GM18951 (cell line): ENCODE results near the gene RASA1.
"Not testable (repeated sequence)": the region's sequence is repeated elsewhere in the genome, so short reads cannot be mapped to it uniquely, and the experiment has no call there.

Experiments
- POLR2A ChIP-seq: IDR thresholded peaks from 4 replicates; pipeline ENCODE4 v1.6.1; 2011; ENCODE audit warnings: mild to moderate bottlenecking; ENCODE audit not compliant: insufficient read length, insufficient read depth; ENCODE audit errors: extremely low read depth
- in situ Hi-C: fragments of 300-500 bp; cut with MboI; formaldehyde crosslinking; loops from one replicate; pipeline ENCODE4 v1.12.0; 2022; ENCODE audit warnings: low sequenced_read_pairs, mixed read lengths, inconsistent platforms; ENCODE audit not compliant: unreplicated experiment

Gene RASA1

DNA sequence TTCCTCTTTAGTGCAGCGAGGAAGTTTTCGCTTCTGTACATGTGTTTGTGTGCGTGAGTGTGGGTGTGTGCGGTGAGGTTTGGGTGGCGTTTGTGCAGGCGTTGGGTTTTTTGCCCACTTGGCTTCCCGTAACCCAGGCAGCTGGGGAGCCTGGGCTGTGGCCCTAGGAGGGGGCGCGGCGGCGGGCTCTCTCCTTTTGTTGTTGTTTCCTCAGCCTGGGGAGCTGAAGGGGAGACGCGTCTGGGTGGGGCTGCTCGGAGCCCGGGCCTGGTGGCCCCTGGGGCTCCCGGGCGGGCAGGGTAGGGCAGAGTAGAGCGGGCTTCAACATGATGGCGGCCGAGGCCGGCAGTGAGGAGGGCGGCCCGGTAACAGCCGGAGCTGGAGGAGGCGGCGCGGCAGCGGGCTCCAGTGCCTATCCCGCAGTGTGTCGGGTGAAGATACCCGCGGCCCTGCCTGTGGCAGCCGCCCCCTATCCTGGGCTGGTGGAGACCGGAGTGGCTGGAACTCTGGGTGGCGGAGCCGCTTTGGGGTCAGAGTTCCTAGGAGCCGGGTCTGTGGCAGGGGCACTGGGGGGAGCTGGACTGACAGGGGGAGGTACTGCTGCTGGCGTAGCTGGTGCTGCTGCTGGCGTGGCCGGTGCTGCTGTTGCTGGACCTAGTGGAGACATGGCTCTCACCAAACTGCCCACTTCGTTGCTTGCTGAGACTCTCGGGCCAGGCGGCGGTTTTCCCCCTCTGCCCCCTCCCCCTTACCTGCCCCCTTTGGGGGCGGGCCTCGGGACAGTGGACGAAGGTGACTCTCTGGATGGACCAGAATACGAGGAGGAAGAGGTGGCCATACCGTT is 665 bp downstream of the RASA1 start:
- peak; percentile 32 for TF ChIP-seq POLR2A
- in situ Hi-C loops: no loop called here

DNA sequence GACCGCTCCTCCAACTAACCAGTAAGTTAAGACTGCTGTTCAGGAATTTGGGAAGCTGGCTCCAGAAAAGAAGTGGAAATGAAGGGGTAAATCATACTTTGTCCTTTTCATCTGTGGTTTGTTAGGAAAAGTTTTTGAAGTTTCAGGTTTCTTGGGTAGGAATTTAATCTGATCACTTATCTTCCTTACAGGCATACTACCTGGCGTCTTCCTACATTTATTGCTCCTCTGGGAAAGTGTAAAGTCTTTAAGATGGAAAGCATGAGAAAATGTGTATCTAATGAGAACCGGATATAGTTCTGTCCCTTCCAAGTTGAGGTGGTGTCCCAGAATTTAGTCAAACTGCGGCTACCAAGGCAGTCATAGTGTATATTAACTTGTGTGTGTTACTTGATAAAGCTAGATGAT is 1.3 kb downstream of the RASA1 start:
- no peak for TF ChIP-seq POLR2A
- in situ Hi-C loops: no loop called here

DNA sequence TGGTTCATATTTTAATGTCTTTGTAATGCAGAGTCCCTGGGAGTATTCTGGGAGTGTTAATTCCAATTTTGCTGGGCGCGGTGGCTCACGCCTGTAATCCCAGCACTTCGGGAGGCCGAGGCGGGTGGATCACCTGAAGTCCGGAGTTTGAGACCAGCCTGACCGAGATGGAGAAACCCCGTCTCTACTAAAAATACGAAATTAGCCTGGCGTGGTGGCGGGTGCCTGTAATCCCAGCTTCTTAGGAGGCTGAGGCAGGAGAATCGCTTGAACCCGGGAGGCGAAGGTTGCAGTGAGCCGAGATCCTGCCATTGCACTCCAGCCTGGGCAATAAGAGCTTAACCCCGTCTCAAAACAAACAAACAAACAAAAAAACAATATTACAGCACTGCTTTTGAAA is 3.2 kb downstream of the RASA1 start:
- in situ Hi-C loops: not testable (repeated sequence)

DNA sequence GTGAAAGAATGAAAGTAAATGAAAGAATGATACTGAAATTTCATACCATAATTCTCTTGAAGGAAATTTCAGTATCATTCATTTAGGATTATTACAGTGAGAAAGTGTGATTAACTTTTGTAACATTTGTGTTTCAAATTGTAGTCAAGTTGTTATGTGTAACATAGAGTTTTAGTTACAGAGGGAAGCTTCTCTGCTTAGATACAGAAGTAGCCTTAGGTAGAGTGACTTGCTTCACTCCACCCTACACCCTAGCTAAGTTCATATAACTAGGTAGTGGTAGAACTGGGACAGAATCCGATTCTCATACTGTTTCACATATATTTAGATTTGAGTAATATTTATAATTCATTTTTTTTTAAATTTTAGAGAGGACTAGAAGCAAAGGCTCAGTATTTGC is 9.0 kb downstream of the RASA1 start:
- TF ChIP-seq POLR2A: no peak
- in situ Hi-C loops: no loop called here

DNA sequence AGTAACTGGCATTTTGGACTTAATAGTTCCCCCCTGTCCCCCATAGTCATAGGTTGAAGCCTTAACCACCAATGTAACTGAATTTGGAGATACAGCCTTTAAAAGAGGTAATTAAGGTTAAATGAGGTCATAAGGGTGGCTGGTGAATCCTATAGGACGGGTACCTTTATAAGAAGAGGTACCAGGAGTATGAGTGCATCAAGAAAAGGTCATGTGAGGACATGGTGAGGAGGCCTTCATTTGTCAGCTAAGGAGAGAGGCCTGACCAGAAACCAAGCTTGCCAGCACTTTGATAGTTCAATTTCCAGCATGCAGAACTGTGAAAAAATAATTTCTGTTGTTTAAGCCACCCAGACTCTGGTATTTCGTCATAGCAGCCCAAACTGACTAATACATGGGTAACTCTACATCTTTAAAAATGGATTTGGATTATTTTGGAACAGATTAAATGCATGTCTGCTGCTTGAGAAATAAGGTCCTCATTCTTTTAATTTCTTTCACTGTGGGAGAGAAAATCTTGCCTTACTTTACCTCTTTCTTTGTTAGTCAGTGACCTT is 9.7 kb downstream of the RASA1 start:
- no peak for TF ChIP-seq POLR2A
- in situ Hi-C loops: no loop called here

DNA sequence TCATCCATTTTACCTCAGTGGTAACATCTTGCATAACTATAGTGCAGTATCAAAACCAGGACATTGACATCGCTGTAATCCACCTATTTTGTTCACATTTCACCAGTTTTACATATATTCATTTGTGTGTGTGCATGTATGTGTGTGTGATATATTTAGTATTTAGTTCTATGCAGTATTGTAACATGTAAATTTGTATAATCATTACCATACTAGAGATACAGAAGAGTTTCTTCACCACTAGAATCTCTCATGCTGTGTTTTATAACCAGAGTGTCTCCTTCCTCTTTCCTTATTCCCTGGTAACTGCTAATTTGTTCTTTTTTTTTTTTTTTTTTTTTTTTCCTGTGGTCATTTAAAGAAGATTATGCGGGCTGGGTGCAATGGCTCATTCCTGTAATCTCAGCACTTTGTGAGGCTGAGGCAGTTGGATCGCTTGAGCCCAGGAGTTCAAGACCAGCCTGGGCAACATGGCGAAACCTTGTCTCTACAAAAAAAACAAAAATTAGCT is 11.0 kb downstream of the RASA1 start:
- TF ChIP-seq POLR2A: no peak
- in situ Hi-C loops: no loop called here

DNA sequence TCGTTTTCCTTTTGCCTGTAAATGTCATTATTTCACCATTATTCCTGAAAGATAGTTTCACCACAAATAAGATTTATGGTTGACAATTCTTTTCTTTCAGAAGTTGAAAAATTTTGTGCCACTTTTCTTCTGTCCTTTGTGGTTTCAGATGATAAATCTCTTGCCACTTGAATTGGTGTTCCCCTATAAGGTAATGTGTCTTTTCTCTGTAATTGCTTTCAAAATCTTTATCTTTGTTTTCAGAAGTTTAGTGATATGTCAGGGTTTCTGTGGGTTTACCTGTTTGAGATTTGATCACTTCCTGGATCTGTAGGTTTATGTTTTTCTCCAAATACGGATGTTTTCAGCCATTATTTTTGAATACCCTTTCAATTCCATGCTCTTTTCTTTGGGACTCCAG is 14.6 kb downstream of the RASA1 start:
- in situ Hi-C loops: no loop called here
- TF ChIP-seq POLR2A: no peak

DNA sequence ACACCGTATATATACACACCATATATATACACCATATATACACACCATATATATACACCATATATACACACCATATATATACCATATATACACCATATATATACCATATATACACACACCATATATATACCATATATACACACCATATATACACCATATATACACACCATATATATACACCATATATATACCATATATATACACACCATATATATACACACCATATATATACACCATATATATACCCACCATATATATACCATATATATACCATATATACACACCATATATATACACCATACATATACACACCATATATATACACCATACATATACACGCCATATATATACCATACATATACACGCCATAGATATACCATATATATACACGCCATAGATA is 19.6 kb downstream of the RASA1 start:
- in situ Hi-C loops: not testable (repeated sequence)

DNA sequence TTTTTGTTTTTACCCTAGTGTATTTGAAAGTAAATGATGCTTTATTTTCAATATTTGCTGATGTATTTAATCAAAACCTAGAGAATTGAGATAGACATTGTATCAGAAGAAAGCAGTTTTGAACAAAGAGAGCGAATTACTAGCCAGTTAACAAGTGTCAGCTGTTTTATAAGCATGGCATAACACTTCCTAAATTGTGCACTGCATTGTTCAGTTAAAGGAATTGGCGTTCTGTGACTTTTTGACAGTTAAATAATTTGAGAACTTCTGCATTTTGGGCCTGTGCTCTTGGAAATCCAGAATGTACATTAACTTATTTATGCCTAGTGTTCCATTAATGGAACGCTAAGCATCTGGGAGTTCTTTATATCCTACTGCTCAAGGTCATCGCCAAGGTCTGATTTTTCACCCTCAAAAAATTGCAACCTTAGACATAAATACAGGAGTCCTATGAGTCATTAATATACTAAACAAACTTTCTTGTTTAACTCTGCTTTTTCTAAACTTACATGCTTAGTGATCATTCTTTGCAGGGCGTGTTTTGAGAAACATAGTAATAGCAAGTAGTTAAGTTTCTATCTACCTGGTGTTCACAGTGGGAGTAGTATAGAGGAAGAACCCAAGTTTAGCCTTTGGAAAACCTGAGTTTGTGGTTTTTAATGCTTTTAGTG is 31.1 kb downstream of the RASA1 start:
- in situ Hi-C loops: no loop called here
- TF ChIP-seq POLR2A: no peak

DNA sequence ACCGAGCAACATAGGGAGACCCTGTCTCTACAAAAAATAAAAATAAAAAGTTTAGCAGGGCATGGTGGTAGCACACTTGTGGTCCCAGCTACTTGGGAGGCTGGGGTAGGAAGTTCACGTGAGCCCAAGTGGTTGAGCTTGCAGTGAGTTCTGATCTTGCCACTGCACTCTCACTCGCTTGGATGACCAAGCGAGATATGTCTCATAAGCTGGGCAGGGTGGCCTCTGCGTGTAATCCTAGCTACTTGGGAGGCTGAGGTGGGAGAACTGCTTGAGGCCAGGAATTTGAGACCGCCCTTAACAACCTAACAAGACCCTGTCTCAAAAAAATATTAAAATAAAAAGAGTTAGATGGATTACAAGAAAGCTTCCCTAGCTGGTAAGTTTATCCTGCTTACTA is 32.5 kb downstream of the RASA1 start:
- TF ChIP-seq POLR2A: no peak
- in situ Hi-C loops: no loop called here

DNA sequence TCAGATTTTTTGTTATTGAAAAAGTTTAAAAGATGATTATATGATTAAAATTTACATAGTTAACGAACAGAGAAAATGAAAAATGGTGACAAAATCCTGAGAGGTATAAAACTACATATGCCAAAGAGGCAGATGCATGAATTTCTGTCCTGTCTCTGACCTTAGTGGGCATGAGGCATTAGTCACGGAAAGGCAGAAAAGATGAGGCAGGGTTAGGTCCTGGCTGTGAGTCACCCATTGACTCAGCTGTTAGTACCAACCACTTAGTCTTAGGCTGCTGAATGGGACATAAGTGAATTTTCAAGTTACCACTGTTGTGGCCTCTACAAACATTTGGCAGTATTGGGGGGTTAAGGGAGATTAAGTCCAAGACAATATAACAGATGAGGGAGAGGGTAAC is 33.1 kb downstream of the RASA1 start:
- in situ Hi-C loops: no loop called here
- no peak for TF ChIP-seq POLR2A

DNA sequence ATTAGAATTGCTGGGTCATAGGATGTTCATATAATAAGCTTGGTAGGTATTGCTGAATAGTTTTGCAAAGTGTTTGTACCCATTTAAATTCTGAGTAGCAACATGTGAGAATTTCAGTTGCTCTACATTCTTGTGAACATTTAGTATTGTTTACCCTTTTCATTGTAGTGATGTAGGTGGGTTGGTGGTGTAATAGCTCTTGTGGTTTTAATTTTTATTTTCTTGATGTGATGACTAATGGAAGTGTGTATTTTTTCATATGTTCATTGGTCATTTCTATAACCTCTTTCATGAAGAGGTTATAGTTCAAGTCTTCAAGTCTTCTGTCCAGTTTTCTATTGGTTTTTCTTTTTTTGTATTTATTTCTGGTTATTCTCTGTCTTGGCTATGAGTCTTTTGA is 34.4 kb downstream of the RASA1 start:
- no peak for TF ChIP-seq POLR2A
- in situ Hi-C loops: no loop called here

DNA sequence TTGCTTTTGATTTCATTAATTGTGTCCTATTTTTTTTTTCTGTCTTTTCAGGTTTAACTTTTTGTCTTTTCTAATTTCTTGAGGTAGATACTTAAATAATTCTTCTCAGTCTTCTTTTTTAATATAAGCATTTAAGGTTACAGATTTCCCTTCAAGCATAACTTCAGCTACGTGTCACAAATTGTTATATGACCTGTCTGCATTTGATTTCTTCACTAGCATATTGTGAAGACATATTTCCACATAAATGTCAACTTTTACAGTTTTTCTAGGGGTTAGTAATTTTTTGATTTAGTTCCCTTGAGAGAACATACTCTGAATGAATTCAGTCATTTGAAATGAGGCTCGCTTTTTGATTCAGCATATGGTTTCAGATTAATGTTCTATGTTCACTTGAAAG is 35.6 kb downstream of the RASA1 start:
- no peak for TF ChIP-seq POLR2A
- in situ Hi-C loops: no loop called here

DNA sequence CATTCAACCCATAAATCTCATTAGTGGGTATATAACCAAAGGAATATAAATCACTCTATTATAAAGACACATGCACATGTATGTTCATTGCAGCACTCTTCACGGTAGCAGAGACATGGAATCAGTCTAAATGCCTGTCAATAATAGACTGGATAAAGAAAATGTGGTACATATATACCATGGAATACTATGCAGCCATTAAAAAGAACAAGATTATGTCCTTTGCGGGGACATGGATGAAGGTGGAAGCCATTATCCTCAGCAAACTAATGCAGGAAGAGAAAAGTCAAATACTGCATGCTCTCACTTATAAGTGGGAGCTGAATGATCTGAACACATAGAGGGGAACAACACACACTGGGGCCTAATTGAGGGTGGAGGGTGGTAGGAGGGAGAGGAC is 38.4 kb downstream of the RASA1 start:
- in situ Hi-C loops: not testable (repeated sequence)

DNA sequence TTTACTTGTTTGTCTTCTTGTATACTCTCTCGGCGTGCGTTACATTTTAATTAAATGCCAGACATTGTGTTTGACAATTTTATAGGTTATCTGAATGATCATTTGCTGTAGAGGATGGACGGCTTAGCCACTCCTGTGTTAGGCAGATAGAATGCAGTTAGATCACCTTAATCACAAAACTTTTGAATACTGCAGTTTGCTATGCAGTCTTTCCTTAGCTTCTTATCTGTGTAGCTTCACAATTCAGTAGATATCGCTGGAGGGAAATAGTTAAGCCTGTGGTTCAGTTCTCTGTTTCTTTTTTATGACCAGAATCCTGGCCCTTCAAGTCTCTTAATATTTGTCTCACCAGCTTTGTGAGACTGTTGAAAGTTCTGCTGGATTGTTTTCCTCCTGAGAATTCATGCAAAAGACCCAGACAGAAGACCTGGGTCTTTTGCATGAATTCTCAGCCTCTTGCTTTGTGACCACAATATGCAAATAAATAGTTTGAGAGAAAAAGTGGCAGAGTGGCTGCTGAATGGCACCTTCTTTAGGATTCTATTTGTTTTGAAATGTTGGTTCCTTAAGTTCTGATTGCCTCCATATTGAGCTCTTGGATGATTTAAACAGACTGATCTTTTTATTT is 40.2 kb downstream of the RASA1 start:
- no peak for TF ChIP-seq POLR2A
- in situ Hi-C loops: no loop called here
